HG02678 (cell line): Measurements from ENCODE around the gene MRPS31.
"Not testable (repeated sequence)": the region's sequence is repeated elsewhere in the genome, so short reads cannot be mapped to it uniquely, and the experiment has no call there.

ENCODE experiments used
- ATAC-seq: cut with Tn5 transposase; IDR thresholded peaks from one replicate; pipeline ENCODE4 v1.9.1; 2021; ENCODE audit warnings: mild to moderate bottlenecking, moderate library complexity; ENCODE audit not compliant: unreplicated experiment

MRPS31 gene

GRCh38 chr13:40762849-40763248 lies 8.1 kb downstream of the MRPS31 start:
- no peak for ATAC-seq

GRCh38 chr13:40758811-40759210 lies 12.2 kb downstream of the MRPS31 start:
- no peak for ATAC-seq

GRCh38 chr13:40756042-40756441 lies 14.9 kb downstream of the MRPS31 start:
- ATAC-seq, result peak; percentile 71

- ATAC-seq, result no peak
Measured at GRCh38 chr13:40755082-40755700, 15.8 kb downstream of the MRPS31 start.

GRCh38 chr13:40749327-40749726 lies 21.7 kb downstream of the MRPS31 start:
- ATAC-seq, result no peak

GRCh38 chr13:40735232-40735548 lies 35.8 kb downstream of the MRPS31 start:
- not testable (repeated sequence) for ATAC-seq

GRCh38 chr13:40734536-40735231 lies 36.3 kb downstream of the MRPS31 start:
- ATAC-seq, result not testable (repeated sequence)

GRCh38 chr13:40732658-40733057 lies 38.3 kb downstream of the MRPS31 start:
- no peak for ATAC-seq

- ATAC-seq, result no peak
Measured at GRCh38 chr13:40728595-40728994, 42.4 kb downstream of the MRPS31 start.

GRCh38 chr13:40714433-40714832 lies 56.6 kb downstream of the MRPS31 start:
- not testable (repeated sequence) for ATAC-seq

GRCh38 chr13:40706439-40706838 lies 64.6 kb downstream of the MRPS31 start:
- no peak for ATAC-seq

GRCh38 chr13:40697711-40698110 lies 73.3 kb downstream of the MRPS31 start:
- peak; percentile 80 for ATAC-seq

- ATAC-seq, result no peak
Measured at GRCh38 chr13:40694426-40694825, 76.6 kb downstream of the MRPS31 start.

- ATAC-seq, result peak; percentile 74
Measured at GRCh38 chr13:40692946-40693345, 78.0 kb downstream of the MRPS31 start.

GRCh38 chr13:40688781-40689180 lies 82.2 kb downstream of the MRPS31 start:
- no peak for ATAC-seq

GRCh38 chr13:40682449-40683240 lies 88.3 kb downstream of the MRPS31 start:
- ATAC-seq, result no peak

- no peak for ATAC-seq
Measured at GRCh38 chr13:40681341-40682146, 89.4 kb downstream of the MRPS31 start.

GRCh38 chr13:40680659-40681323 lies 90.2 kb downstream of the MRPS31 start:
- no peak for ATAC-seq

- no peak for ATAC-seq
Measured at GRCh38 chr13:40679480-40679985, 91.5 kb downstream of the MRPS31 start.
